Measurements from ENCODE around the gene RORB.

RORB gene

DNA sequence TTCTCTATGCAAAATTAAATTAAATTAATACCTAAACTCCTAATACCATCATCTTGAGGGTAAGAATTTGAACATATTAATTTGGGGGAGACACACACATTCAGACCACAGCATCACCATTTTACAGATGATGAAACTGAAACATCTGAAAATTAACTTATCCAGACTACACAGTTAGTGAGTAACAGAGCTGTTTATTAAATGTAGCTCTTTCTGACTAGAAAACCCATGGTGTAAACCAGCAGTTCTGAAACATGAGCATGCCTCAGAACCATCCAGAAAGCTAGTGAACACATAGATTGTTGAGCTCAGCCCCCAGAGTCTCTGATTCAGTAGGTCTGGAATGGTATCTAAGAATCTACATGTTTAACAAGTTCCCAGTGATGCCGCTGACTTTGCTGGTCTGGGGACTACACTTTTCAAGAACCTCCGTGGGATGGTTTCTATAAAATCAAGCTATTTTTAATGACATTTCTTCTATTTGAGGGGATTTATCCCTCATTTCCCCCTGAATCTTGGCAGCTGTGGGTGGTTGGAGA, 113.5 kb downstream of the RORB start:
- no peak for TF ChIP-seq CTCF (IDR thresholded peaks at IDR 0.05; ENCODE audit: low read length, missing control alignments)
- no peak overlapping the region for H3K4me3 ChIP-seq (replicated peaks; ENCODE audit: low read depth, low read length)
- no peak for DNase-seq (ENCODE audit: low read depth)

- DNase-seq (ENCODE audit: low read depth): no peak
- H3K4me3 ChIP-seq (replicated peaks; ENCODE audit: low read depth, low read length): no peak overlapping the region
- TF ChIP-seq CTCF (IDR thresholded peaks at IDR 0.05; ENCODE audit: low read length, missing control alignments): no peak
These were observed 133.1 kb downstream of the RORB start for GRCh38 chr9:74630228-74630627.

GRCh38 chr9:74639112-74639511, 142.0 kb downstream of the RORB start:
- no peak overlapping the region for H3K4me3 ChIP-seq (replicated peaks; ENCODE audit: low read depth, low read length)
- DNase-seq (ENCODE audit: low read depth): no peak
- TF ChIP-seq CTCF (IDR thresholded peaks at IDR 0.05; ENCODE audit: low read length, missing control alignments): no peak

DNA sequence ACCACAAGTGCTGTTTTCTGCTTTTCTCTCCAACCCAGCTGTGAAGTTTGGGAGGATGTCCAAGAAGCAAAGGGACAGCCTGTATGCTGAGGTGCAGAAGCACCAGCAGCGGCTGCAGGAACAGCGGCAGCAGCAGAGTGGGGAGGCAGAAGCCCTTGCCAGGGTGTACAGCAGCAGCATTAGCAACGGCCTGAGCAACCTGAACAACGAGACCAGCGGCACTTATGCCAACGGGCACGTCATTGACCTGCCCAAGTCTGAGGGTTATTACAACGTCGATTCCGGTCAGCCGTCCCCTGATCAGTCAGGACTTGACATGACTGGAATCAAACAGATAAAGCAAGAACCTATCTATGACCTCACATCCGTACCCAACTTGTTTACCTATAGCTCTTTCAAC, 145.2 kb downstream of the RORB start:
- H3K4me3 ChIP-seq (replicated peaks; ENCODE audit: low read depth, low read length): no peak overlapping the region
- no peak for DNase-seq (ENCODE audit: low read depth)
- no peak for TF ChIP-seq CTCF (IDR thresholded peaks at IDR 0.05; ENCODE audit: low read length, missing control alignments)

DNA sequence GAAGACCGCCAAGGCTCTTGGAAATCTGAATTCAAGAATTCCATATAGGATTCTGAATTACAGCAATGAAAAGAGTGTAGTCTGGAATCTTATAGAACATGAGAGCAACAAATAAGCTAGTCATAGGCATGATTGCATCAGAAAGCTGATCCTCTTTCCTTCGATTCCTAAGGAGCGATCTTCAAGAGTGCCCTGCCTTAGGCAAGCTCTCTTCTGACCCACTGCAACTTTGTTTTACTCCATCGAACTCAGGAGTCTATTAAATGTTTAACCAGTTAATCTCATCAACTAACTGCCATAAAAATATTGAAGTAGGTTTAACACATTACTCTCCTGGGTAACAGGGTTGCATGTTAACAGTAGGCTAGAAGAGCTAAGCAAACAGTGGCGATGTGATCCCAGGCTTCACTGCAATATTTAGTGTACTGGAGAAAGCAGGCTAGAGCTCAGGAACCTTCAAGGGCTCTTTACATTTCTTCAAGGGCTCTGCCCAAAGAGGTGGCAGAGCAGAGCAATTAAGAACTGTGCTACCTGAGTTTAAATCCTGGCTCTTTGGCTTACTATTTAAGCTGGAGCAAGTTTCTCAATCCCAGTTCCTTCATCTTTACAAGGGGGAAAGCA, 146.3 kb downstream of the RORB start:
- TF ChIP-seq CTCF (IDR thresholded peaks at IDR 0.05; ENCODE audit: low read length, missing control alignments): no peak
- no peak overlapping the region for H3K4me3 ChIP-seq (replicated peaks; ENCODE audit: low read depth, low read length)
- DNase-seq (ENCODE audit: low read depth): no peak

GRCh38 chr9:74644023-74644422, 146.9 kb downstream of the RORB start:
- no peak for DNase-seq (ENCODE audit: low read depth)
- TF ChIP-seq CTCF (IDR thresholded peaks at IDR 0.05; ENCODE audit: low read length, missing control alignments): no peak
- H3K4me3 ChIP-seq (replicated peaks; ENCODE audit: low read depth, low read length): no peak overlapping the region

Data from fibroblast of pulmonary artery (primary cell).